Fibroblast of lung (primary cell): Measurements from ENCODE around the gene FBXO7. TPM values are rescaled to one million over a fixed set of nuclear protein-coding genes. Genes with fewer than 3 reads are reported as not detected.

Experiments
- DNase-seq, 2 donors: peaks; one replicate each; pipeline versions ENCODE4 v3.0.0 to v3.0.0-alpha.2; 2010; ENCODE audit warnings: low read depth in 2 of 2
- H2AFZ ChIP-seq: 2 replicates; pipeline ENCODE4 v1.5.1; 2012; ENCODE audit warnings: low read length, control low read depth, inconsistent platforms
- H3K27ac ChIP-seq: 2 replicates; pipeline ENCODE4 v1.5.1; 2011; ENCODE audit warnings: low read length, control low read depth; ENCODE audit not compliant: insufficient read depth
- H3K27me3 ChIP-seq: 2 replicates; pipeline ENCODE4 v1.5.1; 2011; ENCODE audit warnings: mild to moderate bottlenecking, low read length; ENCODE audit not compliant: control insufficient read depth, insufficient read depth
- H3K36me3 ChIP-seq: 2 replicates; pipeline ENCODE4 v1.5.1; 2011; ENCODE audit warnings: low read length; ENCODE audit not compliant: control insufficient read depth, insufficient read depth
- H3K4me1 ChIP-seq: 2 replicates; pipeline ENCODE4 v1.5.1; 2011; ENCODE audit warnings: low read length; ENCODE audit not compliant: control insufficient read depth, insufficient read depth; ENCODE audit errors: extremely low read depth
- H3K4me2 ChIP-seq: 2 replicates; pipeline ENCODE4 v1.5.1; 2011; ENCODE audit warnings: low read length, control low read depth; ENCODE audit not compliant: insufficient read depth; ENCODE audit errors: extremely low read depth
- H3K4me3 ChIP-seq, 4 experiments: fragments of 200-600 bp in 1 of 4; sonication (generic) in 1 of 4; replicated peaks in 1 of 4; 2 replicates each; pipeline ENCODE4 v1.5.1; 2011 to 2016; ENCODE audit warnings: low read length in 4 of 4, low read depth in 3 of 4, mild to moderate bottlenecking in 3 of 4, control low read depth in 2 of 4, inconsistent platforms in 1 of 4, mixed read lengths in 1 of 4; ENCODE audit not compliant: insufficient read depth in 1 of 4; ENCODE audit errors: control extremely low read depth in 1 of 4
- H3K79me2 ChIP-seq: 2 replicates; pipeline ENCODE4 v1.5.1; 2012; ENCODE audit warnings: mild to moderate bottlenecking, low read length, inconsistent platforms; ENCODE audit not compliant: control insufficient read depth, insufficient read depth
- H3K9ac ChIP-seq: 2 replicates; pipeline ENCODE4 v1.5.1; 2011; ENCODE audit warnings: mild to moderate bottlenecking, low read length, control low read depth; ENCODE audit not compliant: insufficient read depth
- H3K9me3 ChIP-seq: 2 replicates; pipeline ENCODE4 v1.5.1; 2012; ENCODE audit warnings: low read depth, low read length; ENCODE audit not compliant: control insufficient read depth, insufficient read depth
- H4K20me1 ChIP-seq: 2 replicates; pipeline ENCODE4 v1.5.1; 2011; ENCODE audit warnings: low read length; ENCODE audit not compliant: control insufficient read depth, insufficient read depth; ENCODE audit errors: extremely low read depth
- CTCF ChIP-seq, 2 donors: IDR thresholded peaks in 1 of 2; conservative IDR thresholded peaks in 1 of 2; 1 replicate in 1 of 2; 2 replicates in 1 of 2; pipeline ENCODE4 v1.5.1; 2011 to 2012; ENCODE audit warnings: low read length in 2 of 2, control low read depth in 1 of 2, inconsistent platforms in 1 of 2, low read depth in 1 of 2, mild to moderate bottlenecking in 1 of 2
- EZH2 ChIP-seq: IDR thresholded peaks from 2 replicates; pipeline ENCODE4 v1.5.1; 2012; ENCODE audit warnings: low read length, control low read depth, mild to moderate bottlenecking; ENCODE audit errors: missing control alignments
- polyA plus RNA-seq, 2 donors: library from polyadenylated mRNA; depleted of rRNA in 1 of 2; stranded (reverse) in 1 of 2; unstranded in 1 of 2; fragments of >200 nt; gene quantifications; 2 replicates each; pipeline ENCODE4 v1.2.1, GENCODE V29; 2011 to 2012; ENCODE audit warnings: missing spikeins in 1 of 2
- total RNA-seq: library from RNA; depleted of rRNA; stranded (reverse); fragments of >200 nt; gene quantifications from 2 replicates; pipeline ENCODE4 v1.2.1, GENCODE V29; 2014

FBXO7 gene
- total and polyA plus RNA-seq, 2 donors (not counting 1 experiment from before 2014, with no cell fraction given): 51.2 to 130 TPM

- H2AFZ ChIP-seq: no peak overlapping the region
- H3K27me3 ChIP-seq: no peaks in the 10 kb centered on the region
- no peak overlapping the region for H3K9ac ChIP-seq
- H3K27ac ChIP-seq: no peak overlapping the region
- H4K20me1 ChIP-seq: no peaks in the 10 kb centered on the region
- H3K36me3 ChIP-seq: no peaks in the 10 kb centered on the region
- no peak overlapping the region for H3K4me2 ChIP-seq
- H3K4me1 ChIP-seq: peaks cover 20% of the 10 kb centered on the region
- H3K4me3 ChIP-seq: no peak overlapping the region
- no peaks in the 10 kb centered on the region for H3K9me3 ChIP-seq
- H3K79me2 ChIP-seq: no peaks in the 10 kb centered on the region
- no peak for DNase-seq
- no peak for TF ChIP-seq EZH2
- no peak for TF ChIP-seq CTCF (conservative IDR thresholded peaks at IDR 0.05 in 1 of 2, IDR thresholded peaks at IDR 0.05 in 1 of 2; ENCODE audit: low read depth in 1 of 2, low read length in 2 of 2)
These were observed 53.7 kb downstream of the FBXO7 start for GRCh38 chr22:32528316-32528715.

- no peak for TF ChIP-seq EZH2
- TF ChIP-seq CTCF (conservative IDR thresholded peaks at IDR 0.05 in 1 of 2, IDR thresholded peaks at IDR 0.05 in 1 of 2; ENCODE audit: low read depth in 1 of 2, low read length in 2 of 2): peak; percentile 77 to 89
- H3K4me1 ChIP-seq: peaks cover 28% of the 10 kb centered on the region
- no peaks in the 10 kb centered on the region for H3K27me3 ChIP-seq
- DNase-seq: peak; percentile 75 to 90
- H2AFZ ChIP-seq: no peak overlapping the region
- no peak overlapping the region for H3K4me2 ChIP-seq
- H3K79me2 ChIP-seq: no peaks in the 10 kb centered on the region
- H3K9me3 ChIP-seq: no peaks in the 10 kb centered on the region
- no peaks in the 10 kb centered on the region for H4K20me1 ChIP-seq
- no peak overlapping the region for H3K4me3 ChIP-seq
- H3K36me3 ChIP-seq: no peaks in the 10 kb centered on the region
- no peak overlapping the region for H3K27ac ChIP-seq
- no peak overlapping the region for H3K9ac ChIP-seq
These were observed 54.7 kb downstream of the FBXO7 start for GRCh38 chr22:32528984-32529982.

- H3K4me2 ChIP-seq: peak overlapping the region; percentile 7
- no peaks in the 10 kb centered on the region for H3K79me2 ChIP-seq
- DNase-seq: peak in 1 of 2 donors; percentile 32
These were observed 56.6 kb downstream of the FBXO7 start for GRCh38 chr22:32531228-32531627.

More at GRCh38 chr22:32531228-32531627, 56.6 kb downstream of the FBXO7 start:
- Histone ChIP-seq H3K4me3 (no peak overlapping the region), H4K20me1 (no peaks in the 10 kb centered on the region), H3K36me3 (no peaks in the 10 kb centered on the region), H3K27ac (no peak overlapping the region), H2AFZ (no peak overlapping the region), H3K9me3 (no peaks in the 10 kb centered on the region), H3K27me3 (no peaks in the 10 kb centered on the region), H3K9ac (no peak overlapping the region), H3K4me1 (peaks cover 28% of the 10 kb centered on the region)
- TF ChIP-seq EZH2 (no peak), CTCF (conservative IDR thresholded peaks at IDR 0.05 in 1 of 2, IDR thresholded peaks at IDR 0.05 in 1 of 2; ENCODE audit: low read depth in 1 of 2, low read length in 2 of 2) (no peak)
